Breast epithelium (tissue), 3 donors: Measurements from ENCODE around the gene ACSL5.
"Not testable (repeated sequence)": the region's sequence is repeated elsewhere in the genome, so short reads cannot be mapped to it uniquely, and the experiment has no call there.

Experiments used
- POLR2A ChIP-seq: fragments of 450-650 bp; IDR thresholded peaks from one replicate; pipeline ENCODE4 v1.6.1; 2016; ENCODE audit warnings: antibody characterized with exemption, mild to moderate bottlenecking, moderate library complexity
- POLR2AphosphoS5 ChIP-seq, 3 donors: sonication (generic); formaldehyde crosslinking; IDR thresholded peaks; one replicate each; pipeline ENCODE4 v1.6.1; 2017; ENCODE audit warnings: antibody characterized with exemption in 3 of 3
- TF ChIP-seq, protein P1 (sequence below), 3 donors: fragments of 450-650 bp; IDR thresholded peaks; one replicate each; pipeline ENCODE4 v1.5.1; 2016 to 2017; ENCODE audit warnings: antibody characterized with exemption in 3 of 3, mild to moderate bottlenecking in 3 of 3, moderate library complexity in 3 of 3

DNA sequence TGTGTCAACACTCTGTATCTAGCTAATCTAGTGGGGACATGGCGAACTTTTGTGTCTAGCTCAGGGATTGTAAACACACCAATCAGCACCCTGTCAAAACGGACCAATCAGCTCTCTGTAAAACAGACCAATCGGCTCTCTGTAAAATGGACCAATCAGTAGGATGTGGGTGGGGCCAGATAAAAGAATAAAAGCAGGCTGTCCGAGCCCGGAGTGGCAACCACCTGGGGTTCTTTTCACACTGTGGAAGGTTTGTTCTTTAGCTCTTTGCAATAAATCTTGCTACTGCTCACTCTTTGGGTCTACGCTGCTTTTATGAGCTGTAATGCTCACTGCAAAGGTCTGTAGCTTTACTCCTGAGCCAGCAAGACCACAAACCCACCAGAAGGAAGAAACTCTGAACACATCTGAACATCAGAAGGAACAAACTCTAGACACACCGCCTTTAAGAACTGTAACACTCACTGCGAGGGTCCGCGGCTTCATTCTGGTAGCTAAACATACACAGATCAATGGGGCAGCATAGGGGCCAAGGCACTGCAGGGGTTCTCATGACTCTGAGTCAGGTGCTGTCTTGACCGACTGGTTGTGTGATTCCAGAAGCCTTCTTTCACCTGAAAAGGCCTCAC, 1.6 kb upstream of the ACSL5 start:
- TF ChIP-seq, protein P1, sequence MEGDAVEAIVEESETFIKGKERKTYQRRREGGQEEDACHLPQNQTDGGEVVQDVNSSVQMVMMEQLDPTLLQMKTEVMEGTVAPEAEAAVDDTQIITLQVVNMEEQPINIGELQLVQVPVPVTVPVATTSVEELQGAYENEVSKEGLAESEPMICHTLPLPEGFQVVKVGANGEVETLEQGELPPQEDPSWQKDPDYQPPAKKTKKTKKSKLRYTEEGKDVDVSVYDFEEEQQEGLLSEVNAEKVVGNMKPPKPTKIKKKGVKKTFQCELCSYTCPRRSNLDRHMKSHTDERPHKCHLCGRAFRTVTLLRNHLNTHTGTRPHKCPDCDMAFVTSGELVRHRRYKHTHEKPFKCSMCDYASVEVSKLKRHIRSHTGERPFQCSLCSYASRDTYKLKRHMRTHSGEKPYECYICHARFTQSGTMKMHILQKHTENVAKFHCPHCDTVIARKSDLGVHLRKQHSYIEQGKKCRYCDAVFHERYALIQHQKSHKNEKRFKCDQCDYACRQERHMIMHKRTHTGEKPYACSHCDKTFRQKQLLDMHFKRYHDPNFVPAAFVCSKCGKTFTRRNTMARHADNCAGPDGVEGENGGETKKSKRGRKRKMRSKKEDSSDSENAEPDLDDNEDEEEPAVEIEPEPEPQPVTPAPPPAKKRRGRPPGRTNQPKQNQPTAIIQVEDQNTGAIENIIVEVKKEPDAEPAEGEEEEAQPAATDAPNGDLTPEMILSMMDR (IDR thresholded peaks at IDR 0.05): not testable (repeated sequence)
- not testable (repeated sequence) for TF ChIP-seq POLR2A; POLR2AphosphoS5 (IDR thresholded peaks at IDR 0.05)
